ENCODE results near the gene KCNG2. TPM values are rescaled to one million over a fixed set of nuclear protein-coding genes. Genes with fewer than 3 reads are reported as not detected.
A peak's percentile ranks its signal among the peaks of the same experiment; 100 is the strongest.

Gene KCNG2
- total RNA-seq, 1 donor from 2014 or later, result not detected

DNA sequence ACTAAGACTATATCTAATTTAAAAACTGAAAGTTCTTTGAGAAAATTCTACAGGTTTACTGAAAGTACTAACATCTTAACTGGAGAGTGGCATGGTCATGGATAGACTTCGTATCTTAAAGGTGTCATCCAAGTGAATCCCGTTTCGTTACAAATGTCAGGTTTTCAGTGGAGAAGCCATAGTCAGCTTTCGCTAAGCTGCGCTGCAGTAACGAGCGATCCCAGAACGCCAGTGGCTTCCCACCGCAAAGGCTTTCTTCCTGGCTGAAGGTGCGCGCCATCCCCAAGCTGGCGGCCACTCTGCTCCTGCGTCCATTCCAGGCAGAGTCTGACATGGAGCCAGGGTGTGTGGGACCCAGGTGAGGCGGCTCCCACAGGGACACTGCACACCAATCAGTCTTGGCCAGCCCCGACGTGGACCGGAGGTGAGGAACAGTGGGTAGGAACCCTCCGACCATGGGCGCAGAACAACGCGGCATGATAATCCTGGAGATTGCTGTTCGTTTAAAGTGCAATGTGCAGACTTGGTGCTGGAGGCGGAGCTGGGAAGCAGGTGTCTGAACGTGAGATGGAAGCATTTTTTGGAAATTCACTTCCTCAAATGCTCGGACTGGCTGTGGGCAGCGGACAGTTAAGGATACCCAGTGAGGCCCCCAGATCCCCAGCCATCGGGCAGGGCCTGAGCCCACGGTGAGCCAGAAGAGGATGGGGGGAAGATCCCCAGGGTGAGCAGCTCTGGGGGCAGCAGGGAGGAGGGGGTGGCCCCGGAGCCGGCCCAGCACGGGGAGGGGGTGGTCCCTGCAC lies 27.8 kb upstream of the KCNG2 start:
- Mint-ChIP-seq H3K27ac (ENCODE audit: unreplicated experiment) (no peak overlapping the region), H3K4me3 (ENCODE audit: unreplicated experiment) (no peak overlapping the region), H3K4me1 (ENCODE audit: low read depth) (no peaks in the 10 kb centered on the region), H3K9me3 (ENCODE audit: low read depth) (peaks cover 15% of the 10 kb centered on the region), H3K36me3 (ENCODE audit: low read depth) (peaks cover 4% of the 10 kb centered on the region), H3K27me3 (ENCODE audit: low read depth) (peaks cover 30% of the 10 kb centered on the region)
- TF ChIP-seq, protein P1, sequence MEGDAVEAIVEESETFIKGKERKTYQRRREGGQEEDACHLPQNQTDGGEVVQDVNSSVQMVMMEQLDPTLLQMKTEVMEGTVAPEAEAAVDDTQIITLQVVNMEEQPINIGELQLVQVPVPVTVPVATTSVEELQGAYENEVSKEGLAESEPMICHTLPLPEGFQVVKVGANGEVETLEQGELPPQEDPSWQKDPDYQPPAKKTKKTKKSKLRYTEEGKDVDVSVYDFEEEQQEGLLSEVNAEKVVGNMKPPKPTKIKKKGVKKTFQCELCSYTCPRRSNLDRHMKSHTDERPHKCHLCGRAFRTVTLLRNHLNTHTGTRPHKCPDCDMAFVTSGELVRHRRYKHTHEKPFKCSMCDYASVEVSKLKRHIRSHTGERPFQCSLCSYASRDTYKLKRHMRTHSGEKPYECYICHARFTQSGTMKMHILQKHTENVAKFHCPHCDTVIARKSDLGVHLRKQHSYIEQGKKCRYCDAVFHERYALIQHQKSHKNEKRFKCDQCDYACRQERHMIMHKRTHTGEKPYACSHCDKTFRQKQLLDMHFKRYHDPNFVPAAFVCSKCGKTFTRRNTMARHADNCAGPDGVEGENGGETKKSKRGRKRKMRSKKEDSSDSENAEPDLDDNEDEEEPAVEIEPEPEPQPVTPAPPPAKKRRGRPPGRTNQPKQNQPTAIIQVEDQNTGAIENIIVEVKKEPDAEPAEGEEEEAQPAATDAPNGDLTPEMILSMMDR (IDR thresholded peaks at IDR 0.05), result no peak
- DNase-seq (ENCODE audit: low spot score), result peak; percentile 75

DNA sequence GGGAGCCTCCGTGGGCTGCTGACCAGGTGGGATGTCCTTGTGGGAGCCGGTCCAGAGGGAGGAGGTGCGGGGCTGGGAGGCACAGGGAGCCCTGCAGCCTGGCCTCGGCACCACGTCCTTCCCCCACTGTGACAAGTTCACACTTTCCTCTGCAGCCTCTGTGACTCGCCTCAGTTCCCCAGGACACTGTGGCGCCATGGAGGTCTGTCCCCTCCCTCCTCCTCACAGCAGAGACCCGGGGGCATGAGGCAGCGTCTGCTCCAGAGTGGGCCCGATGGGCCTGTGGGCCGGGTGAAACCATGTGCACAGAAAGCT lies 27.3 kb upstream of the KCNG2 start:
- Mint-ChIP-seq H3K4me3 (ENCODE audit: unreplicated experiment) (no peak overlapping the region), H3K9me3 (ENCODE audit: low read depth) (peaks cover 15% of the 10 kb centered on the region), H3K27me3 (ENCODE audit: low read depth) (peaks cover 34% of the 10 kb centered on the region), H3K4me1 (ENCODE audit: low read depth) (no peaks in the 10 kb centered on the region), H3K27ac (ENCODE audit: unreplicated experiment) (no peak overlapping the region), H3K36me3 (ENCODE audit: low read depth) (peaks cover 4% of the 10 kb centered on the region)
- no peak for DNase-seq (ENCODE audit: low spot score)
- TF ChIP-seq, protein P1 (IDR thresholded peaks at IDR 0.05), result no peak

DNA sequence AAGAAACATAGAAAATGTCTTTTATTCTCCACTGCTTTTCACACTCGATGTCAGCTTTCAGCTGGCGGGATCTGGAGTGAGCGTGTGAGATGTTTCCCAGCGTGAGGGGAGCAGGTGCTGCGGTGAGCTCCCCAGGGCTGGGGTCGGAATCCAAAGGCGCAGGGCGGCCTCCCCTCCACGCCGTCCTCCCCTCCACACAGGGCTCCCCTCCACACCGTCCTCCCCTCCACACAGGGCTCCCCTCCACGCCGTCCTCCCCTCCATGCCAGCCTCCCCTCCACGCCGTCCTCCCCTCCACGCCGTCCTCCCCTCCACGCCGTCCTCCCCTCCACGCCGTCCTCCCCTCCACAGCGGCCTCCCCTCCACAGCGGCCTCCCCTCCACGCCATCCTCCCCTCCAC lies 26.9 kb upstream of the KCNG2 start:
- Mint-ChIP-seq H3K27me3 (ENCODE audit: low read depth) (peaks cover 33% of the 10 kb centered on the region), H3K4me3 (ENCODE audit: unreplicated experiment) (no peak overlapping the region), H3K9me3 (ENCODE audit: low read depth) (peaks cover 15% of the 10 kb centered on the region), H3K4me1 (ENCODE audit: low read depth) (no peaks in the 10 kb centered on the region), H3K27ac (ENCODE audit: unreplicated experiment) (no peak overlapping the region), H3K36me3 (ENCODE audit: low read depth) (peaks cover 4% of the 10 kb centered on the region)
- TF ChIP-seq, protein P1 (IDR thresholded peaks at IDR 0.05), result no peak
- no peak for DNase-seq (ENCODE audit: low spot score)

DNA sequence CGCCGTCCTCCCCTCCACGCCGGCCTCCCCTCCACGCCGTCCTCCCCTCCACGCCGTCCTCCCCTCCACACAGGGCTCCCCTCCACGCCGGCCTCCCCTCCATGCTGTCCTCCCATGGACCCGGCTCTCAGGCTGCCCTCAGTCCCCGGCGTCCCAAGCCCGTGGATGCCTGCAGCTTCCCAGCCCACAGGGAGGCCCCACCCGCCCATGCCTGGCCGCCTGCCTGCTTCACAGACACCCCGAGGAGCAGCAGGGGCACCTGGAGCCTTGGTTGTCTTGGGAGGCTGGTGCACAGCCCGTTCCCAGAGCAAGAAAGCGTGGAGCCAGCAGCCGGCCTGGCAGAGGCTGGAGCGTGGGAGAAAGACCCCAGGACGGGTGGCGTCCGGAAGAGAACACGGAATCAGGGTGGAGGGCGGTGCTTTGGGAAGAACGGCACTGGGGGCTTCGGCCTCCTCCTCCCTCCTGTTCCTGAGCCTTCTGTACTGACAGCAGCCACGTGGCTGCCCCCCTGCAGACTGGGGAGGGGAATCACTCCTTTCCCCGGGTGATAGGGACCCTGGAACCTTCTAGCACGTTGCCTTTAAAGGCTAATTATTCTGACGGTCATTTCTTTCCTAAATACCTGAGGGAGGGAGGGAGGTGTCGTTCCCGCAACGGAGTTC lies 26.2 kb upstream of the KCNG2 start:
- DNase-seq (ENCODE audit: low spot score), result peak; percentile 91
- Mint-ChIP-seq H3K27me3 (ENCODE audit: low read depth) (peaks cover 37% of the 10 kb centered on the region), H3K9me3 (ENCODE audit: low read depth) (peaks cover 15% of the 10 kb centered on the region), H3K27ac (ENCODE audit: unreplicated experiment) (no peak overlapping the region), H3K4me3 (ENCODE audit: unreplicated experiment) (no peak overlapping the region), H3K36me3 (ENCODE audit: low read depth) (peaks cover 4% of the 10 kb centered on the region), H3K4me1 (ENCODE audit: low read depth) (no peaks in the 10 kb centered on the region)
- TF ChIP-seq, protein P1 (IDR thresholded peaks at IDR 0.05), result no peak

DNA sequence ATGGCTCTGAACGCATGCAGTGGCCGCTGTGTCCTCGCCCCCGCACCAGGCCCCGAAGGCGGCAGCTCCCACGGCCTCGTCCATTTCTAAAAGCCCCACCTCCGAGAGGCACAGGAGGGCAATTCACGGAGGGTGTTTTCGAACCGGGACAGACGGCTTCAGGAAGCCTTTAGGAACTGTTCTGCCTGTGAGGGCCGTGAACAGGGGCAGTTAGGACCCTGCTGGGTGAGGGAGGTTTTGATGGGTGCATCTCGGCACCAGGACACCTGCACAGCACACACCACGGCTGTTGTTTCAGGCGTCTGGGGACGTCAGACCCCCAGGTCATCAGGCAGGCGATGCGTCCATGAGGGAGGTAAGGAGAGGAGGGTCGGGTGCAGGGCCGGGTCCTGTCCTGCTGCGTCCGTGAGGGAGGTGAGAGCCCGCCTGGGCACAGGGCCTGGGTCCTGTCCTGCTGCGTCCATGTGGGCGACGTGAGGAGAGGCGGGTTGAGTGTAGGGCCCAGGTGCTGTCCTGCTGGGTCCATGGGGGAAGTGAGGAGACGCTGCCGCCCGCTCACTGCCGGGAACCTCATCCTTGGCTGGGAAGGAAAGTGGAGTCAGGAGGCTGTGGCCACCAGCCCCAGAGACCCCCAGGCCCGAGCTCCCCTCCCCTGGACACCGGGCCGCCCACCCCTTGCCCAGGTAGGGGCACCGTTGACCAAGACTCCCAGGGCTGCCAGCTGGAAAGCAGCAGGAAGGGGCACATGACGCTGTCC lies 25.5 kb upstream of the KCNG2 start:
- H3K27ac Mint-ChIP-seq (ENCODE audit: unreplicated experiment), result no peak overlapping the region
- TF ChIP-seq, protein P1 (IDR thresholded peaks at IDR 0.05), result no peak
- peaks cover 3% of the 10 kb centered on the region for H3K36me3 Mint-ChIP-seq (ENCODE audit: low read depth)
- H3K9me3 Mint-ChIP-seq (ENCODE audit: low read depth), result peaks cover 20% of the 10 kb centered on the region
- H3K4me1 Mint-ChIP-seq (ENCODE audit: low read depth), result no peaks in the 10 kb centered on the region
- H3K27me3 Mint-ChIP-seq (ENCODE audit: low read depth), result peaks cover 44% of the 10 kb centered on the region
- no peak overlapping the region for H3K4me3 Mint-ChIP-seq (ENCODE audit: unreplicated experiment)
- DNase-seq (ENCODE audit: low spot score), result peak; percentile 84

Data from chondrocyte (in vitro differentiated cells).